Muscle of leg (tissue), 16 donors: Measurements from ENCODE around the gene ZFYVE16. TPM values are rescaled to one million over a fixed set of nuclear protein-coding genes. Genes with fewer than 3 reads are reported as not detected.

ENCODE experiments used
- DNase-seq: peaks from one replicate; pipeline ENCODE4 v3.0.0; 2013
- H3K27ac ChIP-seq: one replicate; pipeline ENCODE4 v1.5.1; 2013; ENCODE audit warnings: mild to moderate bottlenecking, low read length, control low read depth
- H3K27me3 ChIP-seq: one replicate; pipeline ENCODE4 v1.6.1; 2013; ENCODE audit warnings: low read length; ENCODE audit not compliant: control insufficient read depth, insufficient read depth
- H3K36me3 ChIP-seq: one replicate; pipeline ENCODE4 v1.6.1; 2013; ENCODE audit warnings: low read length; ENCODE audit not compliant: control insufficient read depth, insufficient read depth
- H3K4me1 ChIP-seq: one replicate; pipeline ENCODE4 v1.6.1; 2013; ENCODE audit warnings: low read length; ENCODE audit not compliant: control insufficient read depth, insufficient read depth
- H3K4me3 ChIP-seq: one replicate; pipeline ENCODE4 v1.5.1; 2013; ENCODE audit warnings: low read length, control low read depth
- H3K9me3 ChIP-seq: replicated peaks from 2 replicates; pipeline ENCODE4 v1.6.1; 2013; ENCODE audit warnings: low read depth, low read length; ENCODE audit not compliant: control insufficient read depth
- WGBS: methylation state at CpG from one replicate; pipeline ENCODE4 v1.1.5; 2013; ENCODE audit warnings: missing lambda C conversion rate; ENCODE audit not compliant: insufficient coverage; 5-methylcytosine and 5-hydroxymethylcytosine counted together
- long read RNA-seq, 11 donors: transcript quantifications; one replicate each; lab custom pipeline, GENCODE V29; 2026
- polyA plus RNA-seq, 8 donors: library from polyadenylated mRNA; unstranded; fragments of 120-200 nt; gene quantifications; one replicate each; pipeline versions ENCODE4 v1.2.1 to v1.2.3, GENCODE V29; 2013; ENCODE audit warnings: inconsistent platforms in 1 of 8, low replicate concordance in 1 of 8; ENCODE audit not compliant: insufficient read length in 8 of 8, insufficient read depth in 1 of 8
- total RNA-seq: library from RNA; stranded (reverse); fragments of 120-200 nt; gene quantifications from one replicate; pipeline ENCODE4 v1.2.4, GENCODE V29; 2013

The ZFYVE16 gene
- 50.8 TPM for total RNA-seq
- polyA plus RNA-seq = 10 to 100 TPM; 31.2 to 67.8 (median 48.8) TPM
- long read RNA-seq, donor 1, partial matches to known transcripts = 6 of 6 reads
- long read RNA-seq, donor 1, other reads (novel, unspliced or antisense) = 0 of 6 reads
- long read RNA-seq, donor 2 = 0 reads
- long read RNA-seq, donor 3, partial matches to known transcripts = 26 of 27 reads
- long read RNA-seq, donor 3, other reads (novel, unspliced or antisense) = 0 of 27 reads
- long read RNA-seq, donor 4 = 0 reads
- long read RNA-seq, donor 5, full-length matches to known transcripts = 4 of 33 reads
- long read RNA-seq, donor 5, partial matches to known transcripts = 29 of 33 reads
- long read RNA-seq, donor 5, other reads (novel, unspliced or antisense) = 0 of 33 reads
- long read RNA-seq, donor 6, full-length matches to known transcripts = 6 of 21 reads
- long read RNA-seq, donor 6, partial matches to known transcripts = 15 of 21 reads
- long read RNA-seq, donor 6, other reads (novel, unspliced or antisense) = 0 of 21 reads
- long read RNA-seq, donor 7 = 0 reads
- long read RNA-seq, donor 8, full-length matches to known transcripts = 4 of 4 reads
- long read RNA-seq, donor 8, partial matches to known transcripts = 0 of 4 reads
- long read RNA-seq, donor 8, other reads (novel, unspliced or antisense) = 0 of 4 reads
- long read RNA-seq, donor 9, partial matches to known transcripts = 21 of 21 reads
- long read RNA-seq, donor 9, other reads (novel, unspliced or antisense) = 0 of 21 reads
- long read RNA-seq, donor 10, full-length matches to known transcripts = 3 of 18 reads
- long read RNA-seq, donor 10, partial matches to known transcripts = 15 of 18 reads
- long read RNA-seq, donor 10, other reads (novel, unspliced or antisense) = 0 of 18 reads
- long read RNA-seq, donor 11, partial matches to known transcripts = 5 of 5 reads
- long read RNA-seq, donor 11, other reads (novel, unspliced or antisense) = 0 of 5 reads

GRCh38 chr5:80407735-80408483 lies at the start of gene ZFYVE16:
ZFYVE16 (plus strand) TSS chr5:80408064; CDS start chr5:80434148, 26,084 bp downstream.
- no peaks in the 10 kb centered on the region for H3K27me3 ChIP-seq
- H3K36me3 ChIP-seq = peaks cover 7% of the 10 kb centered on the region
- H3K4me3 ChIP-seq = peak within 1 kb of the TSS; percentile 98
- no peaks in the 10 kb centered on the region for H3K9me3 ChIP-seq
- peaks cover 10% of the 10 kb centered on the region for H3K4me1 ChIP-seq
- peak; percentile 99 for DNase-seq
- H3K27ac ChIP-seq = peak within 1 kb of the TSS; percentile 100
- WGBS = under 1% methylated on average over 50 of the region's 66 CpGs

- no peak for DNase-seq
- Histone ChIP-seq H3K4me1 (no peaks in the 10 kb centered on the region), H3K9me3 (no peaks in the 10 kb centered on the region), H3K36me3 (no peaks in the 10 kb centered on the region), H3K27ac (no peak overlapping the region), H3K4me3 (no peak overlapping the region), H3K27me3 (no peaks in the 10 kb centered on the region)
Observed at GRCh38 chr5:80360914-80361444, 46.9 kb upstream of the ZFYVE16 start.

- Histone ChIP-seq H3K9me3 (no peaks in the 10 kb centered on the region), H3K4me1 (peaks cover 3% of the 10 kb centered on the region), H3K36me3 (no peaks in the 10 kb centered on the region), H3K27me3 (no peaks in the 10 kb centered on the region), H3K4me3 (no peak overlapping the region), H3K27ac (no peak overlapping the region)
- DNase-seq = no peak
- WGBS = no CpG with 5 or more reads among the region's 6 CpGs
Observed at GRCh38 chr5:80364892-80365291, 43.0 kb upstream of the ZFYVE16 start.

- H3K4me3 ChIP-seq = no peak overlapping the region
- WGBS = no CpG with 5 or more reads among the region's 4 CpGs
- H3K9me3 ChIP-seq = no peaks in the 10 kb centered on the region
- no peak for DNase-seq
- no peaks in the 10 kb centered on the region for H3K36me3 ChIP-seq
- no peaks in the 10 kb centered on the region for H3K27me3 ChIP-seq
- H3K4me1 ChIP-seq = peaks cover 4% of the 10 kb centered on the region
- H3K27ac ChIP-seq = no peak overlapping the region
Observed at GRCh38 chr5:80368661-80369480, 39.0 kb upstream of the ZFYVE16 start.

GRCh38 chr5:80369521-80369920 lies 38.3 kb upstream of the ZFYVE16 start:
- no peak for DNase-seq
- no peak overlapping the region for H3K27ac ChIP-seq
- peaks cover 4% of the 10 kb centered on the region for H3K4me1 ChIP-seq
- H3K4me3 ChIP-seq = no peak overlapping the region
- 45% methylated on average over 5 of the region's 8 CpGs for WGBS
- H3K9me3 ChIP-seq = no peaks in the 10 kb centered on the region
- no peaks in the 10 kb centered on the region for H3K36me3 ChIP-seq
- no peaks in the 10 kb centered on the region for H3K27me3 ChIP-seq

- Histone ChIP-seq H3K27me3 (no peaks in the 10 kb centered on the region), H3K36me3 (no peaks in the 10 kb centered on the region), H3K27ac (no peak overlapping the region), H3K4me3 (no peak overlapping the region), H3K4me1 (peaks cover 4% of the 10 kb centered on the region), H3K9me3 (no peaks in the 10 kb centered on the region)
- DNase-seq = no peak
- WGBS = no CpG with 5 or more reads among the region's 1 CpG
Observed at GRCh38 chr5:80370390-80370789, 37.5 kb upstream of the ZFYVE16 start.

- H3K36me3 ChIP-seq = no peaks in the 10 kb centered on the region
- no peaks in the 10 kb centered on the region for H3K27me3 ChIP-seq
- H3K9me3 ChIP-seq = no peaks in the 10 kb centered on the region
- WGBS = no CpG with 5 or more reads among the region's 1 CpG
- peaks cover 4% of the 10 kb centered on the region for H3K4me1 ChIP-seq
- DNase-seq = no peak
- H3K4me3 ChIP-seq = no peak overlapping the region
- no peak overlapping the region for H3K27ac ChIP-seq
Observed at GRCh38 chr5:80372780-80373179, 35.1 kb upstream of the ZFYVE16 start.

GRCh38 chr5:80374188-80374587 lies 33.7 kb upstream of the ZFYVE16 start:
- H3K4me3 ChIP-seq = no peak overlapping the region
- no peak overlapping the region for H3K27ac ChIP-seq
- DNase-seq = no peak
- H3K27me3 ChIP-seq = no peaks in the 10 kb centered on the region
- no CpG with 5 or more reads among the region's 3 CpGs for WGBS
- H3K4me1 ChIP-seq = peaks cover 4% of the 10 kb centered on the region
- no peaks in the 10 kb centered on the region for H3K36me3 ChIP-seq
- H3K9me3 ChIP-seq = no peaks in the 10 kb centered on the region

GRCh38 chr5:80376557-80376956 lies 31.3 kb upstream of the ZFYVE16 start:
- Histone ChIP-seq H3K4me3 (no peak overlapping the region), H3K4me1 (no peaks in the 10 kb centered on the region), H3K27me3 (no peaks in the 10 kb centered on the region), H3K36me3 (no peaks in the 10 kb centered on the region), H3K9me3 (no peaks in the 10 kb centered on the region), H3K27ac (no peak overlapping the region)
- WGBS = no CpG with 5 or more reads among the region's 3 CpGs
- DNase-seq = no peak
